Activated naive CD8-positive, alpha-beta T cell treated with anti-CD3 and anti-CD28 coated beads, Interleukin-2, amount 10 ng/mL, durations not matched to agents 7 days and 5 days (primary cell): ENCODE measurements around the gene GDAP1L1. TPM values are rescaled to one million over a fixed set of nuclear protein-coding genes. Genes with fewer than 3 reads are reported as not detected.
"Not testable (repeated sequence)": the region's sequence is repeated elsewhere in the genome, so short reads cannot be mapped to it uniquely, and the experiment has no call there.

Source experiments
- ATAC-seq: fragments of 150-1000 bp; cut with Tn5 transposase; one replicate; pipeline ENCODE4 v1.10.0; 2021; ENCODE audit warnings: low read depth, moderate library complexity
- POLR2A ChIA-PET: fragments of 350-600 bp; sonication (Branson Sonifier 250); formaldehyde crosslinking; loops from one replicate; lab custom pipeline; 2021; ENCODE audit warnings: antibody characterized with exemption; lab: Charles Lee
- DNase-seq: peaks from one replicate; pipeline ENCODE4 v3.0.0; 2021
- H3K27ac Mint-ChIP-seq: one replicate; pipeline ENCODE4 v1.8.0; 2022; ENCODE audit warnings: mild to moderate bottlenecking, mixed read lengths
- H3K27me3 Mint-ChIP-seq: one replicate; pipeline ENCODE4 v1.8.0; 2022; ENCODE audit warnings: mild to moderate bottlenecking, moderate library complexity, mixed read lengths
- H3K36me3 Mint-ChIP-seq: one replicate; pipeline ENCODE4 v1.8.0; 2021; ENCODE audit warnings: mild to moderate bottlenecking, mixed read lengths
- H3K4me1 Mint-ChIP-seq: one replicate; pipeline ENCODE4 v1.8.0; 2021; ENCODE audit warnings: mixed read lengths
- H3K4me3 Mint-ChIP-seq: one replicate; pipeline ENCODE4 v1.8.0; 2022; ENCODE audit warnings: mild to moderate bottlenecking, moderate library complexity, mixed read lengths
- H3K9me3 Mint-ChIP-seq: one replicate; pipeline ENCODE4 v1.8.0; 2021; ENCODE audit warnings: mixed read lengths
- total RNA-seq, 2 experiments: library from RNA; stranded (reverse); gene quantifications; one replicate each; pipeline ENCODE4 v1.2.3, GENCODE V29; 2021

The GDAP1L1 gene
- total RNA-seq, 2 experiments from 2014 or later, result not detected

- ATAC-seq, result no peak
Observed at GRCh38 chr20:44280387-44280786, 33.3 kb downstream of the GDAP1L1 start.

GRCh38 chr20:44282192-44282591 lies 35.1 kb downstream of the GDAP1L1 start:
- no peak overlapping the region for H3K27ac Mint-ChIP-seq
- POLR2A ChIA-PET, result no interaction called here
- no peaks in the 10 kb centered on the region for H3K36me3 Mint-ChIP-seq
- DNase-seq, result no peak
- H3K27me3 Mint-ChIP-seq, result peaks cover 6% of the 10 kb centered on the region
- no peaks in the 10 kb centered on the region for H3K4me1 Mint-ChIP-seq
- H3K4me3 Mint-ChIP-seq, result no peak overlapping the region
- no peak for ATAC-seq
- no peaks in the 10 kb centered on the region for H3K9me3 Mint-ChIP-seq

More at GRCh38 chr20:44280387-44280786, 33.3 kb downstream of the GDAP1L1 start:
- Mint-ChIP-seq H3K27ac (no peak overlapping the region), H3K4me1 (no peaks in the 10 kb centered on the region), H3K27me3 (no peaks in the 10 kb centered on the region), H3K4me3 (no peak overlapping the region), H3K9me3 (no peaks in the 10 kb centered on the region), H3K36me3 (no peaks in the 10 kb centered on the region)
- POLR2A ChIA-PET, result no interaction called here
- DNase-seq, result no peak

- Mint-ChIP-seq H3K27ac (no peak overlapping the region), H3K4me3 (no peak overlapping the region), H3K4me1 (no peaks in the 10 kb centered on the region), H3K27me3 (peaks cover 6% of the 10 kb centered on the region), H3K36me3 (peaks cover 3% of the 10 kb centered on the region), H3K9me3 (no peaks in the 10 kb centered on the region)
- ATAC-seq (no peak), DNase-seq (no peak)
- POLR2A ChIA-PET, result no interaction called here
Observed at GRCh38 chr20:44284032-44284431, 36.9 kb downstream of the GDAP1L1 start.

DNA sequence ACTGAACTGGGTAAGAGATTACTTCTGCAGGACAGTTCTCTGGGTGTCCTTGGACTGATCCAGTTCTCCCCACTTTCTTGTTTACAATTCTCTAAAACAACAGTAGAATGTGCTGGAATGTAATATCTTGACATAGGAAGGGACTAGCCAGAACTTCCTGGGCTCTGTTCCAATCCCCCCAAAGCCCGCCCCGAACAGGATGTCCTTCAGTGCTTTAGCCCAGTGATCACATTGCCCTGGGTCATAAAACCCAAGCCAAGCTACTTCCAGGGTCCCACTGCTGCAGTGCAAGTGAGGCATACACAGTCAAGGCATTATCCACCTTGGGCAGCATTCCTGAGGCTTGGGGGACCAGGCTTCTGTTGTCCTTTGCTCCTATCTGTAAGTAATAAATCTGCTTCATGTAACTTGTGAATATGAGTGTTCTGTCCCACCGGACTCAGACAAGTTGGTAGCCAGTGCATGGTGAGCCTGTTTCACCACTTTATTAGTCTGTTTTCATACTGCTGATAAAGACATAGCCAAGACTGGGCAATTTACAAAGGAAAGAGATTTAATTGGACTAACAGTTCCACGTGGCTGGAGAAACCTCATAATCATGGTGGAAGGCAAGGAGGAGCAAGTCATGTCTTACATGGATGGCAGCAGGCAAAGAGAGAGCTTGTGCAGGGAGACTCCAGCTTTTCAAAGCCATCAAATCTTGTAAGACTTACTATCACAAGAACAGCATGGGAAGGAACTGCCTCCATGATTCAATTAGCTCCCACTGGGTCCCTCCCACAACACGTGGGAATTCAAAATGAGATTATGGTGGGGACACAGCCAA lies 40.4 kb downstream of the GDAP1L1 start:
- ATAC-seq (no peak), DNase-seq (no peak)
- H3K27ac Mint-ChIP-seq, result no peak overlapping the region
- H3K36me3 Mint-ChIP-seq, result peaks cover 3% of the 10 kb centered on the region
- no peaks in the 10 kb centered on the region for H3K9me3 Mint-ChIP-seq
- no peaks in the 10 kb centered on the region for H3K4me1 Mint-ChIP-seq
- peaks cover 6% of the 10 kb centered on the region for H3K27me3 Mint-ChIP-seq
- POLR2A ChIA-PET, result no interaction called here
- H3K4me3 Mint-ChIP-seq, result no peak overlapping the region

DNA sequence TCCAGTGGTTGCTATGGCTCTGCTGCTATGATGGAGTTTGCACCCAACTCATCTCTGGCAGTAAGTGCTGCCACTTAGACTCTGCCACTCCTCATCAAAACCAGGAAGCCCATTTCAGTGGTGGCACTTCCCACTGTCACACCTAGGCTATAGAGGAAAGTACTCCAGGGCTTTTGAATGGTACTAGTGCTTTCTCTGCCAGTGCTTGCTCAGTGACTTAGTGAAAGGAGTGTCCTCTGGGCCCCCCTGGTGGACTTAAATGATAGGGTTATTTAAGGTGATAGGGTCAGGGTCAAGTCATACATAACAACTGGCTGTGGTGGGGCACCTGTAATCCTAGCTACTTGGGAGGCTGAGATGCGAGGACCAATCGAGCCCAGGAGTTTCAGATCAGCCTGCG lies 41.1 kb downstream of the GDAP1L1 start:
- no peak for DNase-seq
- Mint-ChIP-seq H3K9me3 (no peaks in the 10 kb centered on the region), H3K27me3 (peaks cover 6% of the 10 kb centered on the region), H3K4me3 (no peak overlapping the region), H3K27ac (no peak overlapping the region), H3K36me3 (peaks cover 3% of the 10 kb centered on the region), H3K4me1 (no peaks in the 10 kb centered on the region)
- ATAC-seq, result no peak
- POLR2A ChIA-PET, result no interaction called here

- H3K27me3 Mint-ChIP-seq, result no peaks in the 10 kb centered on the region
- H3K36me3 Mint-ChIP-seq, result peaks cover 3% of the 10 kb centered on the region
- H3K4me3 Mint-ChIP-seq, result no peak overlapping the region
- DNase-seq, result no peak
- ATAC-seq, result no peak
- H3K4me1 Mint-ChIP-seq, result no peaks in the 10 kb centered on the region
- H3K9me3 Mint-ChIP-seq, result no peaks in the 10 kb centered on the region
- POLR2A ChIA-PET, result no interaction called here
- no peak overlapping the region for H3K27ac Mint-ChIP-seq
Observed at GRCh38 chr20:44291754-44292153, 44.6 kb downstream of the GDAP1L1 start.

DNA sequence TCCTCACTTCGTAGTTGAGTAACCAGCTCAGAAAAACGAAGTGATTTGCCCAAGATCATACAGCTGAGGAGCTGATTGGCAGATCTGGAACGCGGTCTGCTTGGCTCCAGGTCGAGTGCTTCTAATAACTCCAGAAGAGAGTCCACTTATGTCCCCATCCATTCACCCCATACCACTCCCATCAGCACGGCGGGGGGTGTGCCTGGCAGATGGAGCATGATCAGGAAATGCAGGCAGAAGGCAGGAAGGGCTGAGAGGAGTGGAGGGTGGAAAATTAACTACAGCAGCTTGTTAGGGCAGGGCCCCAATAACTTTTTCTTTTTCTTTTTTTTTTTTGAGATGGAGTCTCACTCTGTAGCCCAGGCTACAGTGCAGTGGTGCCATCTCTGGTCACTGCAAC lies 48.9 kb downstream of the GDAP1L1 start:
- ATAC-seq (no peak), DNase-seq (no peak)
- H3K27ac Mint-ChIP-seq, result peak overlapping the region; percentile 51
- no peaks in the 10 kb centered on the region for H3K36me3 Mint-ChIP-seq
- H3K9me3 Mint-ChIP-seq, result no peaks in the 10 kb centered on the region
- POLR2A ChIA-PET, result no interaction called here
- no peaks in the 10 kb centered on the region for H3K27me3 Mint-ChIP-seq
- no peak overlapping the region for H3K4me3 Mint-ChIP-seq
- no peaks in the 10 kb centered on the region for H3K4me1 Mint-ChIP-seq

- Mint-ChIP-seq H3K36me3 (no peaks in the 10 kb centered on the region), H3K27ac (no peak overlapping the region), H3K4me1 (no peaks in the 10 kb centered on the region), H3K27me3 (no peaks in the 10 kb centered on the region), H3K4me3 (no peak overlapping the region), H3K9me3 (no peaks in the 10 kb centered on the region)
- ATAC-seq (no peak), DNase-seq (no peak)
- POLR2A ChIA-PET, result no interaction called here
Observed at GRCh38 chr20:44297721-44298120, 50.6 kb downstream of the GDAP1L1 start.

- ATAC-seq, H3K27ac Mint-ChIP-seq, POLR2A ChIA-PET, H3K4me3 Mint-ChIP-seq, H3K4me1 Mint-ChIP-seq, H3K9me3 Mint-ChIP-seq, DNase-seq, H3K36me3 Mint-ChIP-seq, H3K27me3 Mint-ChIP-seq: not testable (repeated sequence)
Observed at GRCh38 chr20:44299011-44299535, 52.0 kb downstream of the GDAP1L1 start.

- H3K4me1 Mint-ChIP-seq, result no peaks in the 10 kb centered on the region
- DNase-seq (no peak), ATAC-seq (no peak)
- no peaks in the 10 kb centered on the region for H3K9me3 Mint-ChIP-seq
- POLR2A ChIA-PET, result no interaction called here
- H3K4me3 Mint-ChIP-seq, result no peak overlapping the region
- no peak overlapping the region for H3K27ac Mint-ChIP-seq
- H3K36me3 Mint-ChIP-seq, result no peaks in the 10 kb centered on the region
- no peaks in the 10 kb centered on the region for H3K27me3 Mint-ChIP-seq
Observed at GRCh38 chr20:44301285-44301684, 54.2 kb downstream of the GDAP1L1 start.

GRCh38 chr20:44302026-44302669 lies 55.0 kb downstream of the GDAP1L1 start:
- POLR2A ChIA-PET, result no interaction called here
- H3K4me1 Mint-ChIP-seq, result no peaks in the 10 kb centered on the region
- no peaks in the 10 kb centered on the region for H3K27me3 Mint-ChIP-seq

DNA sequence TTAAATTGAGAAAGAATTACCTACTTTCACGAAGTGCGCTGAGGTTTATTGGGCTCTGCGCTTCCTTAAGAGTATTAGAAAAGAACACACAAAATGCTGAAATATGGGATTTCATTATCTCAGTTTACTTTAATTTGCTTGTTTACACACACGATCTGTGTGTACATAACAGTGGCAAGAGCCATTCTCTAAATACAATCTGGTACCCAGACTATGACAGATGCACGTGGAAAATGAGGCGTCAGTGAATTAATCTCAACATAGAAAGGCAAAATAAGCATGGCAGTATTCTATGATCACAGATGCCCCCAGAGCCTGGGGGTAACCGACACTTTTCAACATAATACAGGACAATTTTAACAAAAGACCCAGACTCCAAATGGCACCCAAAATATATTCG lies 55.6 kb downstream of the GDAP1L1 start:
- no peak overlapping the region for H3K4me3 Mint-ChIP-seq
- H3K27ac Mint-ChIP-seq, result no peak overlapping the region
- ATAC-seq (no peak), DNase-seq (no peak)
- H3K36me3 Mint-ChIP-seq, result no peaks in the 10 kb centered on the region
- no peaks in the 10 kb centered on the region for H3K9me3 Mint-ChIP-seq
- H3K4me1 Mint-ChIP-seq, result no peaks in the 10 kb centered on the region
- H3K27me3 Mint-ChIP-seq, result no peaks in the 10 kb centered on the region
- POLR2A ChIA-PET, result no interaction called here

More at GRCh38 chr20:44302026-44302669, 55.0 kb downstream of the GDAP1L1 start:
- ATAC-seq, result no peak
- Mint-ChIP-seq H3K9me3 (no peaks in the 10 kb centered on the region), H3K27ac (no peak overlapping the region), H3K36me3 (no peaks in the 10 kb centered on the region), H3K4me3 (no peak overlapping the region)
- no peak for DNase-seq

DNA sequence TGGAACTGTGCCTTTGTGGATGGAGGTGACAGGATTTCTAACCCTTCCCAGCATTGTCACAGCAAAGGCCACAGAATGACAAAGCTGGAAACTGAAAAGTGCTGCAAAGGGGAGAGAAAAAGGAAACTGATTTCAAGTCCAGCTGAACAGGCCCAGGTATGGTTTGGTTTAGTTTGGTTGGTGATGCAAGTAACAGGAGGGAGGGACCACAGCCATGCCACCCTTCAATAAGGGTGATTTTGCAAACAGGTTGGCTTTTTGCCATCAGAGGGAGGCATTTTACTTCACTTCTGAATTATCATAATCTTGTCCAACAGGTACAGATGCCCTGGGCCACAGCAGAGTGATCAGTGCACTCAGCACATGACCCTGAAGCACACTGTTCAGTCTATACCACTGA lies 57.3 kb downstream of the GDAP1L1 start:
- Mint-ChIP-seq H3K36me3 (no peaks in the 10 kb centered on the region), H3K27ac (no peak overlapping the region), H3K4me1 (peaks cover 1% of the 10 kb centered on the region), H3K4me3 (no peak overlapping the region), H3K27me3 (no peaks in the 10 kb centered on the region), H3K9me3 (no peaks in the 10 kb centered on the region)
- DNase-seq, result no peak
- no peak for ATAC-seq
- POLR2A ChIA-PET, result no interaction called here

- Mint-ChIP-seq H3K27me3 (no peaks in the 10 kb centered on the region), H3K27ac (no peak overlapping the region), H3K4me1 (peaks cover 15% of the 10 kb centered on the region), H3K4me3 (no peak overlapping the region), H3K36me3 (no peaks in the 10 kb centered on the region), H3K9me3 (no peaks in the 10 kb centered on the region)
- no peak for DNase-seq
- no peak for ATAC-seq
- POLR2A ChIA-PET, result no interaction called here
Observed at GRCh38 chr20:44306927-44307326, 59.8 kb downstream of the GDAP1L1 start.
